Astrocyte of the spinal cord (primary cell): ENCODE measurements around the gene TXNDC9.
"Not testable (repeated sequence)": the region's sequence is repeated elsewhere in the genome, so short reads cannot be mapped to it uniquely, and the experiment has no call there.

ENCODE experiments used
- DNase-seq: peaks from one replicate; pipeline ENCODE4 v3.0.0; 2011; ENCODE audit warnings: low read depth, low spot score
- H3K4me3 ChIP-seq: 2 replicates; pipeline ENCODE4 v1.5.1; 2011; ENCODE audit warnings: low read depth, mild to moderate bottlenecking, low read length, moderate library complexity
- CTCF ChIP-seq: IDR thresholded peaks from 2 replicates; pipeline ENCODE4 v1.5.1; 2012; ENCODE audit warnings: low read depth, mild to moderate bottlenecking, low read length, inconsistent platforms
- in situ Hi-C: cut with HindIII; loops from 2 replicates; pipeline ENCODE4 v1.10.0; 2017; ENCODE audit warnings: low sequenced_read_pairs

TXNDC9 gene

GRCh38 chr2:99279969-99280695 lies 56.0 kb downstream of the TXNDC9 start:
- H3K4me3 ChIP-seq: no peak overlapping the region
- TF ChIP-seq CTCF: no peak
- DNase-seq: no peak
- in situ Hi-C loops: no loop called here

GRCh38 chr2:99278793-99279291 lies 57.3 kb downstream of the TXNDC9 start:
- no peak for TF ChIP-seq CTCF
- in situ Hi-C loops: no loop called here
- H3K4me3 ChIP-seq: no peak overlapping the region
- DNase-seq: peak; percentile 89

- in situ Hi-C loops, H3K4me3 ChIP-seq: not testable (repeated sequence)
Observed at GRCh38 chr2:99278195-99278765, 57.9 kb downstream of the TXNDC9 start.

GRCh38 chr2:99275882-99276281 lies 60.3 kb downstream of the TXNDC9 start:
- TF ChIP-seq CTCF: no peak
- DNase-seq: no peak
- H3K4me3 ChIP-seq: no peak overlapping the region
- in situ Hi-C loops: no loop called here

More at GRCh38 chr2:99278195-99278765, 57.9 kb downstream of the TXNDC9 start:
- not testable (repeated sequence) for DNase-seq
